ENCODE data around the gene LRMDA.

LRMDA gene

GRCh38 chr10:75532253-75532924, 101.0 kb downstream of the LRMDA start:
- POLR2A ChIA-PET, result no interaction called here
- Histone ChIP-seq H3K36me3 (ENCODE audit: control insufficient read depth in 2 of 2, insufficient read depth in 1 of 2, low read length in 2 of 2) (no peaks in the 10 kb centered on the region), H3K9me3 (ENCODE audit: control insufficient read depth, insufficient read depth, low read depth, low read length) (no peaks in the 10 kb centered on the region), H3K4me1 (ENCODE audit: control insufficient read depth, insufficient read depth, low read length) (no peaks in the 10 kb centered on the region), H3K27ac (ENCODE audit: extremely low read depth, low read depth, low read length) (no peak overlapping the region), H3K4me3 (ENCODE audit: low read depth, low read length) (no peak overlapping the region)
- TF ChIP-seq SP2 (tag by site-specific recombination; IDR thresholded peaks at IDR 0.05) (no peak), ZNF561 (tag by site-specific recombination; IDR thresholded peaks at IDR 0.05; ENCODE audit: borderline replicate concordance) (peak; percentile 94), ZNF2 (tag by site-specific recombination; IDR thresholded peaks at IDR 0.05) (no peak), KLF8 (tag by site-specific recombination; IDR thresholded peaks at IDR 0.05) (no peak), ZNF488 (tag by site-specific recombination; IDR thresholded peaks at IDR 0.05) (no peak), ZBTB20 (tag by site-specific recombination; IDR thresholded peaks at IDR 0.05) (peak; percentile 93), ZNF518A (tag by site-specific recombination; conservative IDR thresholded peaks at IDR 0.05; ENCODE audit: low read depth) (no peak), ZIC2 (tag by site-specific recombination; IDR thresholded peaks at IDR 0.05) (peak; percentile 63), ZNF660 (tag by site-specific recombination; IDR thresholded peaks at IDR 0.05) (peak; percentile 26; the same call in 1 of the 2 replicates), ZNF391 (tag by site-specific recombination; IDR thresholded peaks at IDR 0.05; ENCODE audit: borderline replicate concordance, low read depth) (no peak)
- CTCF ChIA-PET, result interaction anchor here (0.6 kb wide), 1 partner anchor 17 kb away, joined by 3 read pairs; no protein-coding TSS in a partner anchor

- POLR2A ChIA-PET, result interaction anchor here (1.2 kb wide), 1 partner anchor 136 kb away, joined by 3 read pairs; the partner anchor contains the start of gene ZNF503
- Histone ChIP-seq H3K36me3 (ENCODE audit: control insufficient read depth in 2 of 2, insufficient read depth in 1 of 2, low read length in 2 of 2) (no peaks in the 10 kb centered on the region), H3K4me1 (ENCODE audit: control insufficient read depth, insufficient read depth, low read length) (peaks cover 7% of the 10 kb centered on the region; the same call in 1 of the 2 replicates), H3K4me3 (ENCODE audit: low read depth, low read length) (no peak overlapping the region), H3K9me3 (ENCODE audit: control insufficient read depth, insufficient read depth, low read depth, low read length) (no peaks in the 10 kb centered on the region), H3K27ac (ENCODE audit: extremely low read depth, low read depth, low read length) (no peak overlapping the region)
- CTCF ChIA-PET, result interaction anchor here (0.7 to 1.1 kb wide), 2 partner anchors 19 to 223 kb away, joined by 3 read pairs; no protein-coding TSS in a partner anchor
- TF ChIP-seq ZFP37 (tag by site-specific recombination; IDR thresholded peaks at IDR 0.05) (no peak), IKZF3 (tag by site-specific recombination; IDR thresholded peaks at IDR 0.05) (peak; percentile 63; the same call in 1 of the 2 replicates), ZNF530 (tag by site-specific recombination; IDR thresholded peaks at IDR 0.05; ENCODE audit: low read depth) (no peak), ZNF2 (tag by site-specific recombination; IDR thresholded peaks at IDR 0.05) (no peak), SCRT1 (tag by site-specific recombination; IDR thresholded peaks at IDR 0.05; ENCODE audit: borderline replicate concordance) (peak; percentile 50; the same call in 1 of the 2 replicates), ZSCAN16 (tag by site-specific recombination; IDR thresholded peaks at IDR 0.05) (no peak), ZBTB44 (tag by site-specific recombination; IDR thresholded peaks at IDR 0.05) (peak; percentile 77), PRDM1 (tag by site-specific recombination; IDR thresholded peaks at IDR 0.05) (0 out of 2 replicates have a peak, but pooled peaks have one; percentile 6), ZNF548 (tag by site-specific recombination; IDR thresholded peaks at IDR 0.05) (no peak), ZNF157 (tag by site-specific recombination; IDR thresholded peaks at IDR 0.05) (no peak), ZNF292 (tag by site-specific recombination; IDR thresholded peaks at IDR 0.05; ENCODE audit: borderline replicate concordance, low read depth) (no peak), KLF9 (tag by site-specific recombination; IDR thresholded peaks at IDR 0.05; ENCODE audit: low read depth) (no peak), ZNF341 (tag by site-specific recombination; IDR thresholded peaks at IDR 0.05; ENCODE audit: low read depth) (no peak), ZNF114 (tag by site-specific recombination; IDR thresholded peaks at IDR 0.05) (no peak), ZNF266 (tag by site-specific recombination; IDR thresholded peaks at IDR 0.05; ENCODE audit: low read depth) (no peak), ZNF837 (tag by site-specific recombination; IDR thresholded peaks at IDR 0.05) (no peak), WT1 (tag by site-specific recombination; IDR thresholded peaks at IDR 0.05) (no peak), PRDM6 (tag by site-specific recombination; IDR thresholded peaks at IDR 0.05) (no peak)
Observed at GRCh38 chr10:75538144-75538543, 106.7 kb downstream of the LRMDA start.
